Activated CD8-positive, alpha-beta memory T cell treated with anti-CD3 and anti-CD28 coated beads, Interleukin-2, amount 50 U/mL, for 1 hour (primary cell): Measurements from ENCODE around the gene DPF3.

Source experiments
- DNase-seq: peaks from one replicate; pipeline ENCODE4 v3.0.0-alpha.2; 2020; ENCODE audit errors: extremely low read depth

The DPF3 gene

GRCh38 chr14:72616294-72616693 lies 277.6 kb downstream of the DPF3 start:
- no peak for DNase-seq

- no peak for DNase-seq
These were observed 278.3 kb downstream of the DPF3 start for GRCh38 chr14:72615451-72616121.

- no peak for DNase-seq
These were observed 278.9 kb downstream of the DPF3 start for GRCh38 chr14:72614891-72615415.

- DNase-seq, result no peak
These were observed 279.5 kb downstream of the DPF3 start for GRCh38 chr14:72614365-72614764.

- no peak for DNase-seq
These were observed 280.0 kb downstream of the DPF3 start for GRCh38 chr14:72613975-72614319.

- DNase-seq, result no peak
These were observed 280.5 kb downstream of the DPF3 start for GRCh38 chr14:72613231-72613974.

- no peak for DNase-seq
These were observed 281.9 kb downstream of the DPF3 start for GRCh38 chr14:72612041-72612440.

GRCh38 chr14:72611506-72611905 lies 282.4 kb downstream of the DPF3 start:
- DNase-seq, result no peak

GRCh38 chr14:72610831-72611200 lies 283.1 kb downstream of the DPF3 start:
- no peak for DNase-seq

GRCh38 chr14:72610096-72610830 lies 283.6 kb downstream of the DPF3 start:
- DNase-seq, result no peak

- no peak for DNase-seq
These were observed 284.5 kb downstream of the DPF3 start for GRCh38 chr14:72609205-72609916.

- no peak for DNase-seq
These were observed 285.3 kb downstream of the DPF3 start for GRCh38 chr14:72608391-72609204.

- no peak for DNase-seq
These were observed 286.3 kb downstream of the DPF3 start for GRCh38 chr14:72607386-72608130.

- DNase-seq, result no peak
These were observed 287.0 kb downstream of the DPF3 start for GRCh38 chr14:72606879-72607278.

- DNase-seq, result no peak
These were observed 288.0 kb downstream of the DPF3 start for GRCh38 chr14:72605921-72606220.

- DNase-seq, result no peak
These were observed 288.6 kb downstream of the DPF3 start for GRCh38 chr14:72605096-72605920.

GRCh38 chr14:72604133-72604532 lies 289.8 kb downstream of the DPF3 start:
- DNase-seq, result no peak

- DNase-seq, result no peak
These were observed 290.3 kb downstream of the DPF3 start for GRCh38 chr14:72603639-72604038.

GRCh38 chr14:72600551-72601330 lies 293.2 kb downstream of the DPF3 start:
- no peak for DNase-seq
